H9 (cell line): ENCODE results near the gene WDR73. TPM values are rescaled to one million over a fixed set of nuclear protein-coding genes. Genes with fewer than 3 reads are reported as not detected.

Experiments
- DNase-seq: peaks from one replicate; pipeline ENCODE4 v3.0.0-alpha.2; 2017
- H2AFZ ChIP-seq: one replicate; pipeline ENCODE4 v1.6.1; 2013; ENCODE audit warnings: mild to moderate bottlenecking, low read length, control low read depth, moderate library complexity
- H2AK5ac ChIP-seq: 2 replicates; pipeline ENCODE4 v1.6.1; 2013; ENCODE audit warnings: low read length, control low read depth, mixed read lengths; ENCODE audit not compliant: insufficient read length
- H2BK120ac ChIP-seq: one replicate; pipeline ENCODE4 v1.6.1; 2013; ENCODE audit warnings: low read depth, mild to moderate bottlenecking, low read length, control low read depth, inconsistent platforms; ENCODE audit not compliant: poor library complexity, severe bottlenecking
- H2BK12ac ChIP-seq: 2 replicates; pipeline ENCODE4 v1.6.1; 2013; ENCODE audit warnings: low read length, control low read depth, mixed read lengths, low read depth; ENCODE audit not compliant: insufficient read length
- H2BK15ac ChIP-seq: 2 replicates; pipeline ENCODE4 v1.6.1; 2013; ENCODE audit warnings: low read depth, low read length, control low read depth
- H2BK20ac ChIP-seq: one replicate; pipeline ENCODE4 v1.6.1; 2013; ENCODE audit warnings: low read depth, mild to moderate bottlenecking, low read length, control low read depth, inconsistent platforms; ENCODE audit not compliant: poor library complexity, severe bottlenecking
- H2BK5ac ChIP-seq: 2 replicates; pipeline ENCODE4 v1.6.1; 2013; ENCODE audit warnings: low read length, control low read depth, mixed read lengths; ENCODE audit not compliant: insufficient read length
- H3K14ac ChIP-seq: 2 replicates; pipeline ENCODE4 v1.6.1; 2013; ENCODE audit warnings: low read length, control low read depth; ENCODE audit not compliant: insufficient read depth
- H3K18ac ChIP-seq: 2 replicates; pipeline ENCODE4 v1.6.1; 2013; ENCODE audit warnings: low read depth, mild to moderate bottlenecking, mixed read lengths, low read length, control low read depth; ENCODE audit not compliant: insufficient read length
- H3K23ac ChIP-seq: 2 replicates; pipeline ENCODE4 v1.6.1; 2013; ENCODE audit warnings: low read length, control low read depth, mixed read lengths, low read depth; ENCODE audit not compliant: insufficient read length
- H3K23me2 ChIP-seq: 2 replicates; pipeline ENCODE4 v1.6.1; 2013; ENCODE audit warnings: low read depth, mild to moderate bottlenecking, mixed read lengths, low read length, control low read depth; ENCODE audit not compliant: insufficient read length, poor library complexity, severe bottlenecking
- H3K27ac ChIP-seq: 2 replicates; pipeline ENCODE4 v1.5.1; 2013; ENCODE audit warnings: low read length, control low read depth, mixed read lengths, low read depth; ENCODE audit not compliant: insufficient read length
- H3K27me3 ChIP-seq: 2 replicates; pipeline ENCODE4 v1.6.1; 2013; ENCODE audit warnings: low read length, control low read depth, inconsistent platforms; ENCODE audit not compliant: insufficient read depth
- H3K4ac ChIP-seq: 2 replicates; pipeline ENCODE4 v1.6.1; 2013; ENCODE audit warnings: low read depth, mild to moderate bottlenecking, control low read depth, inconsistent platforms, low read length, moderate library complexity
- H3K4me1 ChIP-seq: 2 replicates; pipeline ENCODE4 v1.6.1; 2013; ENCODE audit warnings: low read length, control low read depth, inconsistent platforms; ENCODE audit not compliant: insufficient read depth
- H3K4me2 ChIP-seq: 2 replicates; pipeline ENCODE4 v1.6.1; 2013; ENCODE audit warnings: low read length, control low read depth, mixed read lengths; ENCODE audit not compliant: insufficient read length, insufficient read depth
- H3K56ac ChIP-seq: 2 replicates; pipeline ENCODE4 v1.6.1; 2013; ENCODE audit warnings: low read depth, mild to moderate bottlenecking, mixed read lengths, low read length, control low read depth; ENCODE audit not compliant: insufficient read length
- H3K79me1 ChIP-seq: 2 replicates; pipeline ENCODE4 v1.6.1; 2013; ENCODE audit warnings: low read depth, mild to moderate bottlenecking, moderate library complexity, low read length, control low read depth, inconsistent platforms; ENCODE audit not compliant: insufficient read depth, poor library complexity, severe bottlenecking
- H3K79me2 ChIP-seq: 2 replicates; pipeline ENCODE4 v1.6.1; 2013; ENCODE audit warnings: low read length, control low read depth, inconsistent platforms; ENCODE audit not compliant: insufficient read depth
- H3K9ac ChIP-seq: 2 replicates; pipeline ENCODE4 v1.6.1; 2013; ENCODE audit warnings: low read length, control low read depth, mixed read lengths; ENCODE audit not compliant: insufficient read length; ENCODE audit errors: extremely low read depth
- H3K9me3 ChIP-seq: one replicate; pipeline ENCODE4 v1.6.1; 2013; ENCODE audit warnings: low read depth, low read length, inconsistent platforms; ENCODE audit not compliant: control insufficient read depth
- H3T11ph ChIP-seq: one replicate; pipeline ENCODE4 v1.6.1; 2013; ENCODE audit warnings: mild to moderate bottlenecking, low read length, control low read depth, inconsistent platforms
- H4K20me1 ChIP-seq: one replicate; pipeline ENCODE4 v1.6.1; 2013; ENCODE audit not compliant: control insufficient read depth, insufficient read length, insufficient read depth
- H4K5ac ChIP-seq: 2 replicates; pipeline ENCODE4 v1.6.1; 2013; ENCODE audit warnings: low read depth, mild to moderate bottlenecking, mixed read lengths, low read length, control low read depth; ENCODE audit not compliant: insufficient read length
- H4K8ac ChIP-seq: replicated peaks from 2 replicates; pipeline ENCODE4 v1.6.1; 2013; ENCODE audit warnings: low read length, control low read depth, mixed read lengths, low read depth; ENCODE audit not compliant: insufficient read length
- H4K91ac ChIP-seq: 2 replicates; pipeline ENCODE4 v1.6.1; 2013; ENCODE audit warnings: low read depth, mild to moderate bottlenecking, moderate library complexity, mixed read lengths, low read length, control low read depth; ENCODE audit not compliant: insufficient read length
- H3K27ac Mint-ChIP-seq, 3 experiments: 2 replicates in 2 of 3; 3 replicates in 1 of 3; pipeline ENCODE4 v1.8.0; 2020 to 2021; ENCODE audit warnings: mixed read lengths in 3 of 3, mild to moderate bottlenecking in 1 of 3, moderate library complexity in 1 of 3
- H3K27me3 Mint-ChIP-seq: 2 replicates; pipeline ENCODE4 v1.8.0; 2021; ENCODE audit warnings: low read depth, mild to moderate bottlenecking, moderate library complexity, mixed read lengths
- H3K36me3 Mint-ChIP-seq, 3 experiments: 2 replicates in 2 of 3; 3 replicates in 1 of 3; pipeline ENCODE4 v1.8.0; 2020 to 2021; ENCODE audit warnings: low read depth in 3 of 3, mixed read lengths in 3 of 3; ENCODE audit not compliant: insufficient read depth in 1 of 3
- H3K4me1 Mint-ChIP-seq, 2 experiments: 2 replicates each; pipeline ENCODE4 v1.8.0; 2020; ENCODE audit warnings: mixed read lengths in 2 of 2
- H3K4me3 Mint-ChIP-seq, 2 experiments: 2 replicates in 1 of 2; 3 replicates in 1 of 2; pipeline ENCODE4 v1.8.0; 2020 to 2021; ENCODE audit warnings: mild to moderate bottlenecking in 2 of 2, mixed read lengths in 2 of 2, moderate library complexity in 1 of 2
- H3K9me3 Mint-ChIP-seq, 2 experiments: 2 replicates in 1 of 2; 3 replicates in 1 of 2; pipeline ENCODE4 v1.8.0; 2020; ENCODE audit warnings: mild to moderate bottlenecking in 2 of 2, mixed read lengths in 2 of 2, moderate library complexity in 1 of 2
- WGBS: extraction: QIAGEN DNeasy Blood & Tissue Kit; methylation state at CpG from one replicate; pipeline ENCODE4 v1.1.7; 2013; ENCODE audit warnings: missing lambda C conversion rate, low lambda C conversion rate, mixed read lengths; ENCODE audit not compliant: insufficient read length; ENCODE audit errors: extremely low coverage; 5-methylcytosine and 5-hydroxymethylcytosine counted together
- total RNA-seq: library from RNA; stranded (reverse); gene quantifications from 2 replicates; pipeline ENCODE4 v1.2.1, GENCODE V29; 2021
- TF ChIP-seq, protein P1 (sequence below): fragments of 200-600 bp; sonication (generic); conservative IDR thresholded peaks from 3 replicates; pipeline ENCODE4 v1.8.0; 2021; ENCODE audit warnings: antibody characterized with exemption, mild to moderate bottlenecking

The WDR73 gene
- total RNA-seq, 1 experiment from 2014 or later: 41.6 TPM

DNA sequence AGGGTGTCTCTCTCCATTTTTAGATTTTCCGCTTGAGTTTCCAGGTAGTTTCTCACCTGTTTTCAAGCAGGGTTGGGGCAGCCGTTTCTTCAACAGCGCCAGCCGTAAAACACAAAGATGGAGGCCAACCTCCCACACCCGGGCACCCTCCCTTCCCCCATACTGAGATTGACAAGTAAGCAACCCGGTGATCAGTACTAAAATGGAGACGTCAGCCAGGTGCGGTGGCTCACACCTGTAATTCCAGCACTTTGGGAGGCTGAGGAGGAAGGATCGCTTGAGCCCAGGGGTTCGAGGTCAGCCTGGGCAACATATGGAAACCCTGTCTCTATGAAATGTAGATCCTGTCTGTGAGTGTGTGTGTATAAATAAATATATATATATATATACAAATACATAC, 54.2 kb downstream of the WDR73 start:
- Histone ChIP-seq H3K9ac (no peak overlapping the region), H3K23ac (no peak overlapping the region), H4K5ac (no peak overlapping the region), H3K14ac (no peak overlapping the region), H3K4me1 (peaks cover 5% of the 10 kb centered on the region; the same call in 1 of the 2 replicates), H4K91ac (no peak overlapping the region), H3K27ac (no peak overlapping the region), H3K27me3 (no peaks in the 10 kb centered on the region; the same call in 1 of the 2 replicates), H3K4me2 (no peak overlapping the region), H2BK15ac (no peak overlapping the region), H4K20me1 (no peaks in the 10 kb centered on the region), H3K79me1 (no peaks in the 10 kb centered on the region), H3K23me2 (peaks cover 4% of the 10 kb centered on the region), H3K79me2 (peaks cover 7% of the 10 kb centered on the region; the same call in 1 of the 2 replicates), H3T11ph (no peak overlapping the region), H3K18ac (no peak overlapping the region), H3K56ac (no peak overlapping the region), H2BK5ac (no peak overlapping the region), H2AK5ac (no peak overlapping the region), H4K8ac (no peak overlapping the region), H2BK12ac (no peak overlapping the region), H2BK20ac (no peak overlapping the region), H3K9me3 (no peaks in the 10 kb centered on the region), H3K4ac (no peak overlapping the region), H2BK120ac (no peak overlapping the region), H2AFZ (no peak overlapping the region)
- TF ChIP-seq, protein P1, sequence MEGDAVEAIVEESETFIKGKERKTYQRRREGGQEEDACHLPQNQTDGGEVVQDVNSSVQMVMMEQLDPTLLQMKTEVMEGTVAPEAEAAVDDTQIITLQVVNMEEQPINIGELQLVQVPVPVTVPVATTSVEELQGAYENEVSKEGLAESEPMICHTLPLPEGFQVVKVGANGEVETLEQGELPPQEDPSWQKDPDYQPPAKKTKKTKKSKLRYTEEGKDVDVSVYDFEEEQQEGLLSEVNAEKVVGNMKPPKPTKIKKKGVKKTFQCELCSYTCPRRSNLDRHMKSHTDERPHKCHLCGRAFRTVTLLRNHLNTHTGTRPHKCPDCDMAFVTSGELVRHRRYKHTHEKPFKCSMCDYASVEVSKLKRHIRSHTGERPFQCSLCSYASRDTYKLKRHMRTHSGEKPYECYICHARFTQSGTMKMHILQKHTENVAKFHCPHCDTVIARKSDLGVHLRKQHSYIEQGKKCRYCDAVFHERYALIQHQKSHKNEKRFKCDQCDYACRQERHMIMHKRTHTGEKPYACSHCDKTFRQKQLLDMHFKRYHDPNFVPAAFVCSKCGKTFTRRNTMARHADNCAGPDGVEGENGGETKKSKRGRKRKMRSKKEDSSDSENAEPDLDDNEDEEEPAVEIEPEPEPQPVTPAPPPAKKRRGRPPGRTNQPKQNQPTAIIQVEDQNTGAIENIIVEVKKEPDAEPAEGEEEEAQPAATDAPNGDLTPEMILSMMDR: no peak
- no peak for DNase-seq
- peaks cover 26% of the 10 kb centered on the region for H3K27me3 Mint-ChIP-seq
- WGBS: no CpG with 5 or more reads among the region's 10 CpGs
- H3K4me3 Mint-ChIP-seq: peak overlapping the region in 1 of 2 experiments; percentile 13; a peak in 1 of 5 replicates
- peaks cover 11 to 16% (median 15%) of the 10 kb centered on the region in 3 experiments for H3K36me3 Mint-ChIP-seq
- H3K27ac Mint-ChIP-seq: no peak overlapping the region
- peaks cover 3% of the 10 kb centered on the region in 2 experiments; a peak in 2 of 5 replicates for H3K9me3 Mint-ChIP-seq
- H3K4me1 Mint-ChIP-seq: peaks cover 32 to 38% of the 10 kb centered on the region in 2 experiments
